ENCODE data around the gene CTNNA2.
"Not testable (repeated sequence)": the region's sequence is repeated elsewhere in the genome, so short reads cannot be mapped to it uniquely, and the experiment has no call there.

Gene CTNNA2

DNA sequence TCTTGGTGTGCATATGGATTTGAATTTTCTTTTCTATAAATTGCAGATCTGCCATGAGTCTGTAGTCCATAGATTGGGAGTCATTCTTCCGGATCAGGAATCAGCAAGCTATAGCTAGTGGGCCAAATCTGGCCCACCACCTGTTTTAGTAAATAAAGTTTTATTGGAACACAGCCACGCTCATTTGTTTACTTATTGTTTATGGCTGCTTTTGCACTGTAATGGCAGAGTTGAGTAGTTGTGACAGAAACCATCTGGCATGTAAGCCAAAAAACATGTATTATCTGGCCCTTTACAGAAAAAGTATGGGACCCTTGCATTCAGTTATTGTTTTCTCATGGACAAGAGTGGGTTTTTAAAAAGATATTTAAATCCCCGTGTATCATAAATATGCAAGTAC, 600.5 kb downstream of the CTNNA2 start:
- DNase-seq (ENCODE audit: low read depth, low spot score), result no peak

DNA sequence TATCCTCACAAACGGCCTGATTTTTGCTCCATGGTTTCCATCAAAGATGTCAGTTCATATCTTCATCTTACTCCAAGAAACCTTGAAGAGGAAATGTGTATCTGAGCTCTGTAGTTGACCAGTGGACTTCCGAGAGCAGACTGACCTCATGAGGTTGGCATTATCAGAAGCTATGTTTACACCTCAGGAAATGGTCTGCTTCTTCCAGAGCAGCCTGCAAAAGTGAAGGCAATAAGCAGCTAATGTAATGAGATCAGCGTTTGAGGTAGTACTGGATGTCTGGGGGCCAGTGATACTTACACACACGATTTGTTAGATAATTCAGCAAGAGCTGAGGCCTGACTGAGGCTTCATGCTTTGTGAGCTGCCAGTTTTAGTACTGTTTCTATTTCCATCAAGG, 602.0 kb downstream of the CTNNA2 start:
- H3K27ac ChIP-seq, result no peak overlapping the region
- DNase-seq (ENCODE audit: low read depth, low spot score), result no peak

More for the DNA sequence above, 600.5 kb downstream of the CTNNA2 start:
- H3K27ac ChIP-seq, result no peak overlapping the region

DNA sequence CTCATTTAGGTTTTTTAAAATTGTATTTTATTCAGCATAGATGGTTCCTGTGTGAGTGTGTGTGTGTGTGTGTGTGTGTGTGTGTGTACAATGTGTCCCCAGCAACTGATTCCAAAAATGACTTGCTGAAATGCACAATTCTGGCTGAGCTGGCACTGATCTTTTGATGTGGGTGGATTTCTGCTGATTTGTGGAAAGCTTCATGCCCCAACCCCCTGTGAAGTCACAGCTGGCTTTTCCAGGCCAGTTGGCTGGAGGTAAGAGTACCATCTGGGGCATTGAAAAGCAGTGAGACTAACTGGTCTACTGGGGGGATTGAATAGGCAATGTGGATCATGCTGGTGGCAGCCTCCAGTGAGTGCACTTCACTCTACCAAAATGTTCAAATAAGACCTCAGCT, 604.5 kb downstream of the CTNNA2 start:
- no peak for DNase-seq (ENCODE audit: low read depth, low spot score)
- no peak overlapping the region for H3K27ac ChIP-seq

GRCh38 chr2:80120866-80121265, 608.0 kb downstream of the CTNNA2 start:
- no peak overlapping the region for H3K27ac ChIP-seq
- no peak for DNase-seq (ENCODE audit: low read depth, low spot score)

GRCh38 chr2:80122675-80123074, 609.8 kb downstream of the CTNNA2 start:
- no peak for DNase-seq (ENCODE audit: low read depth, low spot score)
- H3K27ac ChIP-seq, result no peak overlapping the region

DNA sequence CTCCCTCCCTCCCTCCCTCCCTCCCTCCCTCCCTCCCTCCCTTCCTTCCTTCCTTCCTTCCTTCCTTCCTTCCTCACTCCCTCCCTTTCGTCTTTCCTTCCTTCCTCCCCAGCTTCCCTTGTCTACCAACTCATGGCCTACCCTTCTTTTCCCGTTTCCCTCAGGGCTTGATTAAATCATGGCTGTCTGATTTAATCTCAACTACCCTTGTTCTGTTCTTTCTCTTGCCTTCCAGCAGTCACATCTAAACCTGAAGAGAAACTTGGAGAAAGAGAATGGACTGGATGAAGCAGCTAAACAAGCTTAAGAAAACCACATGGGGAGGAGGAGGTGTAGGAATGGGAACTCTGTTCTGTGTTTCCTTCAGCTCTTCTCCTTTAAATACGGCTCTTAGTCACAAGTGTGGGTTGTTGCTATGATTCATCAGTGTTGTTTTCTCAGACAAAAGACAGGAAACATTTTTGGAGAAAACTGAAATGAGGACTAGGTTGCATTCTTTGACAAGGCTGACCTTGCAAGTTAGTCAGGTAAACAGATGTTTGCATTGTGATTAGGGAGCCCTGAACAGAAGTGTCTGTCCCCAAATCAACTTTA, 613.8 kb downstream of the CTNNA2 start:
- no peak overlapping the region for H3K27ac ChIP-seq
- no peak for DNase-seq (ENCODE audit: low read depth, low spot score)

GRCh38 chr2:80128080-80128479, 615.2 kb downstream of the CTNNA2 start:
- no peak for DNase-seq (ENCODE audit: low read depth, low spot score)
- H3K27ac ChIP-seq, result no peak overlapping the region

DNA sequence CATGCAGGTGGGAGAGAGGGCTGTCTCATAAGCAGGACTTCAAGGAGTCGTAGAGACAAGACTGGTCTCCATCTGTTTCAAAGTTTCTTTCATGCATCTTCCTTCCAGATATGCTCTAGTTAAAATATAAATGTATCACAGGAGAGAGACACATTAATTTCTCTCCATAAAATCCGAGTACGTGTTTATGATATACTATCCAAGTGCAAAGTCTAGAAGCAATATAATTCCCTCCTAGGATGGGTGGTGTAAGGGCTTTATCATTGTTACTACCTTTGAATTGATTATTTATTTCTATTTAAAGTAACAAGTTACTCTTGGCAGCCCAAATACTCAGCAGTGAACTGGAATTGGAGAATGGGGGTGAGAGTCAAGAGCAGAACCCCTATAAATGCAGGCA, 619.4 kb downstream of the CTNNA2 start:
- H3K27ac ChIP-seq, result no peak overlapping the region
- DNase-seq (ENCODE audit: low read depth, low spot score), result no peak

GRCh38 chr2:80135001-80135400, 622.1 kb downstream of the CTNNA2 start:
- DNase-seq (ENCODE audit: low read depth, low spot score), result no peak
- no peak overlapping the region for H3K27ac ChIP-seq

DNA sequence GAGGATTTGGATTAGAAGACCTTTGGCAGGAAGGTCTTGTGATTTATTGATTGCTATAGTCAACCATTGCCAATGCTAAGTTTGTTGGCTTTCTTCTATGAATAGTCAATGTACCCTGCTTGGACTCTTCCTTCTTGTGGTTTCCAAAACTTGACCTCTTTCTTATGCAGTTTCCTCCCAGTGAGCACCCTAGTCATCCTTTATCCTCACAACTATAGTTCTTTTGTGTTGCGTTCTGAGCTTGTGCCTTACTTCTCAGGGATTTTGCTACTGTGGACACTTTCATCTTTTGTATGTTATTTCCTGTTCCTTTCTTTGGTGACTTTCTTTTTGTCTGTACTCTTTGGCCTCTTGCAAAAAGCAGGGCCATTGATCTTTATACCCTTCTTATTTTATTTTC, 623.5 kb downstream of the CTNNA2 start:
- H3K27ac ChIP-seq, result no peak overlapping the region
- DNase-seq (ENCODE audit: low read depth, low spot score), result no peak

- no peak overlapping the region for H3K27ac ChIP-seq
- DNase-seq (ENCODE audit: low read depth, low spot score), result no peak
These were observed 626.1 kb downstream of the CTNNA2 start for GRCh38 chr2:80139001-80139400.

GRCh38 chr2:80141007-80141726, 628.3 kb downstream of the CTNNA2 start:
- DNase-seq (ENCODE audit: low read depth, low spot score), result no peak
- H3K27ac ChIP-seq, result no peak overlapping the region

GRCh38 chr2:80145499-80145898, 632.6 kb downstream of the CTNNA2 start:
- no peak overlapping the region for H3K27ac ChIP-seq
- DNase-seq (ENCODE audit: low read depth, low spot score), result no peak

DNA sequence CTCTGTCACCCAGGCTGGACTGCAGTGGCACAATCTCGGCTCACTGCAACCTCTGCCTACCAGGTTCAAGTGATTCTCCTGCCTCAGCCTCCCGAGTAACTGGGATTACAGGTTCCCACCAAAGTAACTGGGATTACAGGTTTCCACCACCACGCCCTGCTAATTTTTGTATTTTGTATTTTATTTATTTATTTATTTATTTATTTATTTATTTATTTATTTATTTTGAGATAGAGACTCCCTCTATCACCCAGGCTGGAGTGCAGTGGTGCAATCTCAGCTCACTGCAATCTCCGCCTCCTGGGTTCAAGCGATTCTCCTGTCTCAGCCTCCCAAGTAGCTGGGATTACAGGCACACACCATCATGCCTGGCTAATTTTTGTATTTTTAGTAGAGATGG, 633.9 kb downstream of the CTNNA2 start:
- not testable (repeated sequence) for DNase-seq (ENCODE audit: low read depth, low spot score); H3K27ac ChIP-seq

GRCh38 chr2:80147690-80148089, 634.8 kb downstream of the CTNNA2 start:
- DNase-seq (ENCODE audit: low read depth, low spot score), result no peak

GRCh38 chr2:80148906-80149305, 636.1 kb downstream of the CTNNA2 start:
- H3K27ac ChIP-seq, result no peak overlapping the region
- DNase-seq (ENCODE audit: low read depth, low spot score), result no peak

More at GRCh38 chr2:80147690-80148089, 634.8 kb downstream of the CTNNA2 start:
- H3K27ac ChIP-seq, result no peak overlapping the region

GRCh38 chr2:80149991-80150390, 637.1 kb downstream of the CTNNA2 start:
- no peak overlapping the region for H3K27ac ChIP-seq
- no peak for DNase-seq (ENCODE audit: low read depth, low spot score)

GRCh38 chr2:80151248-80151647, 638.4 kb downstream of the CTNNA2 start:
- no peak for DNase-seq (ENCODE audit: low read depth, low spot score)
- no peak overlapping the region for H3K27ac ChIP-seq

DNA sequence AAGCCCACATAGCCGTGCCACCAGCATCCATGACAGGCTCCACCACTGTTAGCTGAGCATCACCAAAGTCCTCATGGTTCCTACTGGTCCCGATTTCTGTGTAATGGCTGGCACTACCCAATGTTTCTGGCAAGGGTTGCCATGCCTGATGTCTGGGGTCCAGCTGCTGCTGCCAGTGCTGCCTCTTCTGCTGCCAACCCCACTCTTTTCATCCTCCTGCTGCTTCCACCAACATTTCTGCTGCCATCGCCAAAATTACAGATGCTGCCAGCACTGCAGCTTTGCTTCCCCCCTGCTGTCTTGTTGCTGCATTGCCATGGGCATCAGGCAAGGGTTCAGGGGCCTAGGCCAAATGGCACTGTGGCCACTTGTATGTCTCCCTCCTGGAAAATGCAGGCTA, 638.8 kb downstream of the CTNNA2 start:
- H3K27ac ChIP-seq, result no peak overlapping the region
- DNase-seq (ENCODE audit: low read depth, low spot score), result no peak

- DNase-seq (ENCODE audit: low read depth, low spot score), result no peak
These were observed 640.3 kb downstream of the CTNNA2 start for GRCh38 chr2:80153151-80153550.

GRCh38 chr2:80153768-80154167, 640.9 kb downstream of the CTNNA2 start:
- DNase-seq (ENCODE audit: low read depth, low spot score), result no peak
- no peak overlapping the region for H3K27ac ChIP-seq

More at GRCh38 chr2:80153151-80153550, 640.3 kb downstream of the CTNNA2 start:
- no peak overlapping the region for H3K27ac ChIP-seq
